IMR-90 (cell line): Measurements from ENCODE around the gene TCEA2. TPM values are rescaled to one million over a fixed set of nuclear protein-coding genes. Genes with fewer than 3 reads are reported as not detected.

Experiments used
- ATAC-seq: fragments of 200-7000 bp; cut with Tn5 transposase; 2 replicates; pipeline ENCODE4 v1.9.1; 2020; ENCODE audit warnings: low read depth, mild to moderate bottlenecking, moderate library complexity
- BruUV-seq: library from RNA; stranded (reverse); fragments of 400-500 nt; replicated peaks from 2 replicates; lab custom pipeline; 2021; lab: Mats Ljungman, UMichigan
- CTCF ChIA-PET: fragments of 300-600 bp; formaldehyde crosslinking; extraction: SDS; loops from one replicate; lab custom pipeline; 2021; ENCODE audit warnings: antibody characterized with exemption; lab: Yijun Ruan, JAX
- POLR2A ChIA-PET: fragments of 300-600 bp; sonication (Branson Sonifier 250); formaldehyde crosslinking; loops from one replicate; lab custom pipeline; 2022; ENCODE audit warnings: antibody characterized with exemption; ENCODE audit not compliant: unreplicated experiment; lab: Charles Lee
- DNase-seq: peaks from one replicate; pipeline ENCODE4 v3.0.0; 2013
- H2AFZ ChIP-seq: replicated peaks from 2 replicates; pipeline ENCODE3; 2013; ENCODE audit warnings: low read length, mild to moderate bottlenecking; ENCODE audit not compliant: poor library complexity
- H2AK5ac ChIP-seq: 2 replicates; pipeline ENCODE4 v1.6.1; 2013; ENCODE audit warnings: low read depth, low read length, inconsistent platforms
- H2AK9ac ChIP-seq: replicated peaks from 2 replicates; pipeline ENCODE3; 2013; ENCODE audit warnings: mild to moderate bottlenecking, low read depth, low read length, moderate library complexity; ENCODE audit not compliant: poor library complexity
- H2BK120ac ChIP-seq: 2 replicates; pipeline ENCODE4 v1.6.1; 2013; ENCODE audit warnings: low read depth, low read length, inconsistent platforms
- H2BK15ac ChIP-seq: 3 replicates; pipeline ENCODE4 v1.6.1; 2013; ENCODE audit warnings: low read depth, low read length, inconsistent platforms
- H2BK20ac ChIP-seq: 2 replicates; pipeline ENCODE4 v1.6.1; 2013; ENCODE audit warnings: low read depth, mild to moderate bottlenecking, inconsistent platforms, low read length, moderate library complexity
- H2BK5ac ChIP-seq: 2 replicates; pipeline ENCODE4 v1.6.1; 2013; ENCODE audit warnings: mild to moderate bottlenecking, low read depth, low read length, inconsistent platforms; ENCODE audit not compliant: poor library complexity, severe bottlenecking
- H3K14ac ChIP-seq: replicated peaks from 2 replicates; pipeline ENCODE4 v1.6.1; 2013; ENCODE audit warnings: low read depth, low read length, inconsistent platforms
- H3K18ac ChIP-seq: 2 replicates; pipeline ENCODE4 v1.6.1; 2013; ENCODE audit warnings: low read depth, low read length, control low read depth
- H3K23ac ChIP-seq: 2 replicates; pipeline ENCODE4 v1.6.1; 2013; ENCODE audit warnings: low read depth, low read length, inconsistent platforms
- H3K27ac ChIP-seq: 2 replicates; pipeline ENCODE4 v1.5.1; 2013; ENCODE audit warnings: mild to moderate bottlenecking, control low read depth, low read length; ENCODE audit not compliant: insufficient read depth
- H3K27me3 ChIP-seq: 2 replicates; pipeline ENCODE4 v1.6.1; 2013; ENCODE audit warnings: low read length; ENCODE audit not compliant: control insufficient read depth, insufficient read depth
- H3K36me3 ChIP-seq: 2 replicates; pipeline ENCODE4 v1.6.1; 2013; ENCODE audit warnings: low read length, mixed read lengths; ENCODE audit not compliant: control insufficient read depth, insufficient read depth
- H3K4ac ChIP-seq: 2 replicates; pipeline ENCODE4 v1.6.1; 2013; ENCODE audit warnings: low read depth, low read length, inconsistent platforms
- H3K4me1 ChIP-seq: 2 replicates; pipeline ENCODE4 v1.6.1; 2013; ENCODE audit warnings: low read length, mixed read lengths; ENCODE audit not compliant: control insufficient read depth, insufficient read depth
- H3K4me2 ChIP-seq: 2 replicates; pipeline ENCODE4 v1.6.1; 2013; ENCODE audit warnings: low read depth, mild to moderate bottlenecking, control low read depth, low read length, moderate library complexity
- H3K4me3 ChIP-seq: 2 replicates; pipeline ENCODE4 v1.5.1; 2013; ENCODE audit warnings: low read depth, mild to moderate bottlenecking, control low read depth, low read length, moderate library complexity; ENCODE audit not compliant: insufficient read depth
- H3K56ac ChIP-seq: 2 replicates; pipeline ENCODE4 v1.6.1; 2013; ENCODE audit warnings: low read length, inconsistent platforms; ENCODE audit not compliant: insufficient read depth; ENCODE audit errors: extremely low read depth
- H3K79me1 ChIP-seq, 2 experiments: 2 replicates each; pipeline ENCODE4 v1.6.1; 2013; ENCODE audit warnings: low read length in 2 of 2, inconsistent platforms in 1 of 2, low read depth in 1 of 2
- H3K9ac ChIP-seq: 2 replicates; pipeline ENCODE4 v1.6.1; 2013; ENCODE audit warnings: low read depth, low read length, control low read depth
- H3K9me1 ChIP-seq: 2 replicates; pipeline ENCODE4 v1.6.1; 2013; ENCODE audit warnings: low read length, inconsistent platforms; ENCODE audit not compliant: insufficient read depth
- H3K9me3 ChIP-seq: 2 replicates; pipeline ENCODE4 v1.6.1; 2013; ENCODE audit warnings: low read length; ENCODE audit not compliant: control insufficient read depth, insufficient read depth
- H4K20me1 ChIP-seq: 2 replicates; pipeline ENCODE4 v1.6.1; 2013; ENCODE audit warnings: low read length, inconsistent platforms; ENCODE audit not compliant: insufficient read depth
- H4K5ac ChIP-seq: 2 replicates; pipeline ENCODE4 v1.6.1; 2013; ENCODE audit warnings: mild to moderate bottlenecking, low read depth, low read length, control low read depth
- H4K8ac ChIP-seq, 2 experiments: 2 replicates each; pipeline ENCODE4 v1.6.1; 2013; ENCODE audit warnings: low read depth in 2 of 2, low read length in 2 of 2, control low read depth in 1 of 2, inconsistent platforms in 1 of 2
- H4K91ac ChIP-seq: 2 replicates; pipeline ENCODE4 v1.6.1; 2013; ENCODE audit warnings: low read depth, low read length, inconsistent platforms; ENCODE audit not compliant: insufficient read depth
- MXI1 ChIP-seq: IDR thresholded peaks from 2 replicates; pipeline ENCODE4 v1.6.1; 2012; ENCODE audit warnings: low read depth, mild to moderate bottlenecking, low read length, moderate library complexity, borderline replicate concordance
- RCOR1 ChIP-seq: IDR thresholded peaks from 2 replicates; pipeline ENCODE4 v1.6.1; 2012; ENCODE audit warnings: mild to moderate bottlenecking, low read length, improper control_type of control experiment; ENCODE audit not compliant: insufficient replicate concordance
- WGBS, 2 experiments: methylation state at CpG; one replicate each; pipeline versions ENCODE4 v1.1.5 to v1.1.7; 2013; ENCODE audit warnings: missing lambda C conversion rate in 2 of 2; ENCODE audit not compliant: insufficient read length in 1 of 2; ENCODE audit errors: extremely low coverage in 2 of 2; 5-methylcytosine and 5-hydroxymethylcytosine counted together
- dilution Hi-C: fragments of 300-500 bp; cut with HindIII; formaldehyde crosslinking; loops from one replicate; pipeline ENCODE4 v1.14.3; 2018; ENCODE audit warnings: low sequenced_read_pairs; ENCODE audit not compliant: unreplicated experiment
- in situ Hi-C: fragments of 300-500 bp; cut with MboI; formaldehyde crosslinking; loops from 3 replicates; pipeline ENCODE4 v1.14.3; 2019; ENCODE audit warnings: low sequenced_read_pairs, inconsistent platforms, mixed read lengths
- intact Hi-C: fragments of 100-400 bp; cut with micrococcal nuclease; formaldehyde crosslinking; loops from 2 replicates; pipeline ENCODE4 v1.10.0; 2022
- polyA plus RNA-seq, 3 experiments: library from polyadenylated mRNA; depleted of rRNA; stranded (reverse); fragments of >200 nt; gene quantifications; 2 replicates each; pipeline ENCODE4 v1.2.3, GENCODE V29; 2012; ENCODE audit warnings: low replicate concordance in 1 of 3
- total RNA-seq: library from RNA; depleted of rRNA; stranded (reverse); fragments of >200 nt; gene quantifications from 2 replicates; pipeline ENCODE4 v1.2.3, GENCODE V29; 2012

The TCEA2 gene
- total and polyA plus RNA-seq, 2 of the 4 experiments (the other 2 are of a cell fraction) = 9.3 to 30.0 TPM

GRCh38 chr20:64113444-64113775 lies 50.4 kb downstream of the TCEA2 start:
- no peak for ATAC-seq
- in situ Hi-C loops = no loop called here

More at GRCh38 chr20:64113444-64113775, 50.4 kb downstream of the TCEA2 start:
- dilution Hi-C loops = no loop called here
- CTCF ChIA-PET = no interaction called here
- Histone ChIP-seq H3K23ac (no peak overlapping the region), H3K9me3 (no peaks in the 10 kb centered on the region), H3K27me3 (peaks cover 38% of the 10 kb centered on the region; the same call in 1 of the 2 replicates), H3K14ac (no peak overlapping the region), H3K36me3 (no peaks in the 10 kb centered on the region), H2AK9ac (no peak overlapping the region), H3K79me1 (no peaks in the 10 kb centered on the region), H2BK15ac (no peak overlapping the region), H2AFZ (no peak overlapping the region), H2AK5ac (no peak overlapping the region), H3K56ac (no peak overlapping the region), H3K4me3 (no peak overlapping the region), H3K4me1 (no peaks in the 10 kb centered on the region), H3K4me2 (no peak overlapping the region), H4K91ac (no peak overlapping the region), H3K27ac (no peak overlapping the region), H4K20me1 (no peaks in the 10 kb centered on the region), H3K9ac (no peak overlapping the region), H3K9me1 (no peaks in the 10 kb centered on the region), H3K4ac (no peak overlapping the region), H4K5ac (no peak overlapping the region), H2BK20ac (no peak overlapping the region), H2BK5ac (no peak overlapping the region), H2BK120ac (no peak overlapping the region), H3K18ac (no peak overlapping the region), H4K8ac (no peak overlapping the region)
- 58% methylated on average over 3 of the region's 6 CpGs; no CpG with 5 or more reads in 1 of the 2 experiments for WGBS, 2 experiments
- TF ChIP-seq RCOR1 (no peak), MXI1 (no peak)
- BruUV-seq = no TSS peak
- no peak for DNase-seq
- intact Hi-C loops = no loop called here
- POLR2A ChIA-PET = no interaction called here
